HG02610 (cell line): ENCODE measurements around the gene ELK3.
"Not testable (repeated sequence)": the region's sequence is repeated elsewhere in the genome, so short reads cannot be mapped to it uniquely, and the experiment has no call there.

Source experiments
- ATAC-seq: cut with Tn5 transposase; IDR thresholded peaks from one replicate; pipeline ENCODE4 v1.9.1; 2021; ENCODE audit warnings: mild to moderate bottlenecking, moderate library complexity; ENCODE audit not compliant: unreplicated experiment

Gene ELK3

GRCh38 chr12:96302687-96303310 is 108.6 kb downstream of the ELK3 start:
- no peak for ATAC-seq

GRCh38 chr12:96303653-96304052 is 109.5 kb downstream of the ELK3 start:
- ATAC-seq, result no peak

- no peak for ATAC-seq
Observed at GRCh38 chr12:96305665-96306064, 111.5 kb downstream of the ELK3 start.

- no peak for ATAC-seq
Observed at GRCh38 chr12:96308881-96309280, 114.7 kb downstream of the ELK3 start.

- ATAC-seq, result no peak
Observed at GRCh38 chr12:96310067-96310466, 115.9 kb downstream of the ELK3 start.

DNA sequence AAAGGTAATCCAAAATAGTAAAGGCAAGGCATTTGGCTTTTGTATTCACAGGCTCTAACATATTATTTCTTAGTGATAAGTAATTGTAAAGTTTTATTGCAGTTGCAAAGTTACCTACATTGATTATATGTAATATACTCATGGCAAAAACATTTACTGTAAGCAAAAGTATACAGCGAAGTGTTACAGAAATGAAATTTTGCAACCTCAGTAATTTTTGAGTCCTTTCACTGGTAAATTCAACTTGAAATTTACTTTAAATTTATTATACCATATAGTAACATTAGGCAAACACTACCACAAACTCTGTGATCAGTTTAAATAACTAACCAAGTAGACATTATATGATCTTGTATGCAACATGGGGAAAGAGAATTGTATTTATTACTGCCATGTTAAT is 117.0 kb downstream of the ELK3 start:
- no peak for ATAC-seq

DNA sequence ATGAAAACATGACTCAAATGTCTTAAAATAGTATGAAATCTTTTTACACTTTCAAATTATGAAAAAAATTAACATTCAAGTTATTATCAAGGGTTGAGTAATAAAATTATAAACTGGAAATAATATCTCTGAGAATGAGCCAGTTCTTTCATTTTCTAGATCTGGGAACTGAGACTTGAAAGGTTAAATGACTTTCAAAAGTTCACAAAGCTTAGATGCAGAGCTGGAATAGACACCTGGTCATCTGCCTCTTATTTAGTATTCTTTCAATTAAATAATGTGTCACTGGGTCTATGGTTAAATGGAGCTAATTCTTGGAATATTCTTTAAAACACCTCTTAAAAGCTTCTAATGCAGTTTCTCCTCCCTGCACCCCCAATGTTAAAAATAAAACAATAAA is 119.4 kb downstream of the ELK3 start:
- no peak for ATAC-seq

GRCh38 chr12:96314723-96315122 is 120.5 kb downstream of the ELK3 start:
- no peak for ATAC-seq

GRCh38 chr12:96315741-96316481 is 121.7 kb downstream of the ELK3 start:
- ATAC-seq, result not testable (repeated sequence)

GRCh38 chr12:96317801-96318200 is 123.6 kb downstream of the ELK3 start:
- ATAC-seq, result not testable (repeated sequence)
